GM19351 (cell line): Measurements from ENCODE around the gene PREB.
A peak's percentile ranks its signal among the peaks of the same experiment; 100 is the strongest.
"Not testable (repeated sequence)": the region's sequence is repeated elsewhere in the genome, so short reads cannot be mapped to it uniquely, and the experiment has no call there.

Experiments used
- ATAC-seq: cut with Tn5 transposase; IDR thresholded peaks from one replicate; pipeline ENCODE4 v1.9.1; 2021; ENCODE audit warnings: mild to moderate bottlenecking, moderate library complexity; ENCODE audit not compliant: unreplicated experiment

The PREB gene

DNA sequence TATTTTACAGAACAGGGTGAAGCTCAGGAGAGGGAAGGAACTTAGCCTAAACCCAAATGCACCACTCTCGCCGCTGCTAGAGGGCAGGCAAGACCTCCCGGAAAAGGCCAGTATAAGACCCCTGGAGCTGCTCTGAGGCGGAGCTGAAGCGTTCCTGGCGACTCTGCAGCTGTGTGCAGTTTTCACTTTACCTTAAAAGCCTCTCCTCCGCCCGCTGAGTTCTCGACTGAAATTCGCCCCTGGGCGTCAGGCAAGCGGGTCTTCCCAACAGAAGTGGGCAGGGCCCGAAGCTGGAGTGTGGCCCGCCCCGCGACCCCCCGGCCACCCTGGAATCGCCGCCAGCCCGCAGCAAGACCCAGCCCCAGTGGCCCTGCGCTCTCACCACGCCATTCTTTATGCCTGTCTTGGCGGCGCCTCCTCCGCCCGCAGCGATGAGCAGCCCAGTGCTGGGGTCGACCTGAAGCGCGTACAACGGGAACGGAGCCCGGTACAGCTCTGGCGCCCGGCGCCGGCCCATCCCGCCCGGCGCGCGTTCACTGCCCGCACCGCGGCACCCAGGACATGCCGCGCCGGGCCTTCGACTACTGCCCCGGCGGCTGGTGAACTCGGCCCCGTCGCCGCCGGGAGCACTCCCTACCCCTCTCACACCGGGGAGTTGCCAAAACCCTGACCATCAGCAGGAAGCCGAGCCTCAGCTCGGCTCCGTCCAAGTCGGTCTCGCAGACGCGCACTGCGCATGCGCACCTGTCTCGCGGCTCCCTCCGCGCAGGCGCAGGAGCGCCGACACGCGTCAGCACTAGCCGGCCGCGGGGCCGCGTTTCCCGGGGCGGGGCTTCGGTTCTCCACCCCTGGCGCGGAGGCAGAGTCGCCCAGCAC lies at the start of gene PREB:
Gene PREB, minus strand, starts transcription at position 732 of the 876 bp plus-strand sequence. Its CDS starts 215 bp downstream, at position 517.
- peak; percentile 88 for ATAC-seq

DNA sequence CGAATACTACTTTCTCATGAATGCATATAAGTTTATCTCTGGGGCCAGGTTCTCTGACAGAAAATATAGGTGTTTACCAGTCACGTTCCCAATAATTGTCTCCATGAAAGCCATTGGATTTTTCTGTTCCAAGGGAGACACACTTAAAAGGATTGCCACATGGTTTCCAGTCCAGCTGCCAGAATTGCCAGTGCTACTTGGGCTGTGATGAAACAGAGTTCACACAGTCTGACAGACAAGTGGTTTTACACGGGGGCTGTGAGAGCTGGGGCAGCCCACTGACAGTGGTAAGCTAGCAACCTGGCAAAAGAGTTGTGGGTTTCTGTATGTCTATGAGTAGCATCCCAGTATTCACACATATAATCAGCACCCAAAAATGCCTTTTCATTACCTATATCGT lies 49.7 kb upstream of the PREB start:
- ATAC-seq, result no peak

- no peak for ATAC-seq
These were observed 47.9 kb upstream of the PREB start for GRCh38 chr2:27182346-27182745.

- ATAC-seq, result no peak
These were observed 45.0 kb upstream of the PREB start for GRCh38 chr2:27179344-27180000.

DNA sequence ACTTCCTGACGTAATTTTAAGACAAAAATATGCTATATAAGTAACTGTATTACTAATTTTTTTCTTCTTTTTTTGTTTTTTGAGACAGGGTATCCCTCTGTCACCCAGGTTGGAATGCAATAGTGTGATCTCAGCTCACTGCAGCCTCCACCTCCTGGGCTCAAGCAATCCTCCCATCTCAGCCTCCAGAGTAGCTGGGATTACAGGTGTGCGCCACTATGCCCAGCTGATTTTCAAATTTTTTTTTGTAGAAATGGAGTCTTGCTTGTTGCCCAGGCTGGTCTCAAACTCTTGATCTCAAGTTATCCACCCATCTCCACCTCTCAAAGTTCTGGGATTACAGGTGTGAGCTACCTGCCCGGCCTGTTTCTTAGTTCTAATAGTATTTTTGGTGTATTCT lies 44.0 kb upstream of the PREB start:
- no peak for ATAC-seq

DNA sequence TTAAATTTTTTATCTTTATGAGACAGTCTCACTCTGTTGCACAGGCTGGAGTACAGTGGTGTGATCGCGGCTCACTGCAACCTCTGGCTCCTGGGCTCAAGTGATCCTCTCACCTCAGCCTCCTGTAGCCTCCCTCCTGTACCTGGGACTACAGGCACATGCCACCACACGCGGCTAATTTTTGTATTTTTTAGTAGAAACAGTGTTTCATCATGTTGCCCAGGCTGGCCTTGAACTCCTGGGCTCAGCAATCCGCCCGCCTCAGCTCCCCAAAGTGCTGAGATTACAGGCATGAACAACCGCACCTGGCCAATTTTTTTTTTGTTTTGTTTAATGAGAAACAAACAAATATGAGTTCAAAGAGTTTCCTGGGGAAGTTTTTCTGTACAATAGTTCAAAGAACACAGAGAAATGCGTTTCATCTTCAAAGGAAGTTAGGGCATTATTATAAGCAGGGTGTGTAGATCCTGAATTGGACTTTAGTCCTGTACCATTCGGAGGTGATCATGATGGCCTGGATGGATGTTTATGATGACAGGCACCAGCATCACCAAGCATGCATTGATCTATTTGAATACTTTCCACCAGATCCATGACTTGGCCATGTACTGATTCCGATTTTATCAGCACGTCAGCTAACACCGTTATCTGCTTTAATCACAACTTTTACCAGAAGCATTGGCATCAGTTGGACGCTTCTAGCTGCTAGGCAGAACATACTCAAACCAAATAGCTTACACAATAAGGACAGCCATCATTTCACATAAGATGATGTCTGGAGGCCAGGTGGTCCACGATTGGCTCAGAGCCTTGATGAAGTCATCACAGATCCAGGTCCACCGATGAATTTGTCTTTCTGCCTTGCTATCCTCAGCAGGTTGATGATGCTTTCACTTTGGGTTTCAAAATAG lies 43.3 kb upstream of the PREB start:
- no peak for ATAC-seq

DNA sequence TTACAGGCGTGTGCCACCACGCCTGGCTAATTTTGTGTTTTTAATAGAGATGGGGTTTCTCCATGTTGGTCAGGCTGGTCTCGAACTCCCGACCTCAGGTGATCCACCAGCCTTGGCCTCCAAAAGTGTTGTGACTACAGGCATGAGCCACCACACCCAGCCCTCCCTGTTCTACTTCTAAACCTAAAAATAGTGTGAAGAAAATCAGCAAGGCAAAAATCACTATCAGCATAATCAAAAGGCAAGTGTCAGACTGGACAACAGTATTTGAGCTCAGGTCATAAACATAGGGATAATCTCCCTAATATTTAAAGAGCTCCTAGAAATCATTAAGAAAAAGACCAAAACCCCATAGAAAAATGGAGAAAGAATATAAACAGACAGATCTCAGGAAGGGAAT lies 41.3 kb upstream of the PREB start:
- ATAC-seq, result not testable (repeated sequence)

- no peak for ATAC-seq
These were observed 40.9 kb upstream of the PREB start for GRCh38 chr2:27175330-27175729.

DNA sequence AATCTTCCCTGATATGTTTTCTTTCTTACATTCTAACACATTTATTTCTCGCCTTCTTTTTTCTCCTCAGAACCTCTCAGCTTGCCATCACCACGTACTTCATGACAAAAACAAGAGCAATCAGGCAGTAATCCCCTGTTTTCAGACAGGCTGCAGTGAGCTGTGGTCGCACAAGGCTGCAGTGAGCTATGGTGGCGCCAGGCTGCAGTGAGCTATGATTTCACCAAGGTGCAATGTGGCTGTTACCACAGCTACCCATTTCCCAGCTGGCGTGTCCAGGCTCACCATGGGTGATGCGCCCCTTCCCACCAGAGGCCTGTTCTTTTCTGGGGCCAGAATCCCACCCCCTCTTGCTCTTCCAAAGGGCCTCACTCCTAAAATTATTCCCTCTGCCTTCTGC lies 40.2 kb upstream of the PREB start:
- ATAC-seq, result no peak

- ATAC-seq, result no peak
These were observed 37.0 kb upstream of the PREB start for GRCh38 chr2:27171351-27171848.

GRCh38 chr2:27170581-27171337 lies 36.3 kb upstream of the PREB start:
- no peak for ATAC-seq

GRCh38 chr2:27164960-27165763 lies 30.7 kb upstream of the PREB start:
- ATAC-seq, result no peak

DNA sequence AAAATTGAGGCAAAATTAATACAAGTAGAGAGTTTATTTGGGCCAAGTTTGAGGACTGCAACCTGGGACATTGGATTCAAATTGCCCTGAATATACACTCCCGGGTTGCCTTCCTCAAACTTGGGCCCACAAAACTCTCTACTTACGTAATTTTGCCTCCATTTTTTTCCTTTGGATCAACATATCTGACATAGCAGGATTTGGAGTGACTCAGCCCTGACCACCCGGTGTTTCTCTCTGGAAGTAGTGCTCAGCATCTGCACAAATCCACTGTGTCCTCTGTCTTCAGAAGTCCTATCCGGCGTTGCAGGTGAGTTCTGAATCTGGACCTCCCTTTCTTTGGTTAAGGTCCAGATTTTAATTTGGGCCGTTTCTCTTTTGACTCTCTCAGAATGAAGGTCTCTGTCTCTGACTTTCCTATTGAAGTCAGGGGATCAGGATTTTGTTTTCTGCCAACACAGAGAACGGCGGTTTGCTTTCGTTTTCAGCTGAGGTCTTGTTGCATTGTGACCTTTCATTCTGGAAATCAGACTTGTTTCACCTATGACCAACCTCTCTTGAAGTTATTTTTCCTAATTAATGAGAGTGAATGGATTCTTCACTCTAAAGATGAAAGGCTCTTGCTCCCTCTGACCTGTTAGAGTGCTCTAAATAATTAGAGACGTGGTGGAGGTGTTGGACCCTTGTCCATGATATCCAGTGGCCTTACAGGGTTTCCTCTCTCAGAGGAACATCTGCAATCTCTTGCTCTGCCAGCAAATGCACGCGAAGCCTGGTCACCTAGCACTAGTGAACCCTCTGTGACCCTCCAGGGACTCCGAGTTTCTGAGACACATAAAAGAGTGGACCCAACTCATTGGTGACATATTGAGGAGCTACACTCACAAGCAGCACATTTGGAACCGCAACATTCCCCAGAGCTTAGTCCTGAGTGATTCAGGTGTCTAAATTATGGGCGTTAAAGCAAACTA lies 28.0 kb upstream of the PREB start:
- ATAC-seq, result no peak

DNA sequence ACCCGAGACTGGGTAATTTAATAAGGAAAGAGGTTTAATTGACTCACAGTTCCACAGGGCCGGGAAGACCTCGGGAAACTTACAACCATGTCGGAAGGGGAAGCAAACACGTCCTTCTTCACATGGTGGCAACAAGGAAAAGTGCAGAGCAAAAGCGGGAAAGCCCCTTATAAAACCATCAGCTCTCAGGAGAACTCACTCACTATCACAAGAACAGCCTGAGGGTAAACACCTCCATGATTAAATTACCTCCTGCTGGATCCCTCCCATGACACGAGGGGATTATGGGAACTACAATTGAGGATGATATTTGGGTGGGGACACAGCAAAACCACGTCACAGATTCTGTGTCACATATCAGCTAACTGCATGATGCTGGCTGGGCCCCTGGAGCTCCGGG lies 25.8 kb upstream of the PREB start:
- ATAC-seq, result no peak

DNA sequence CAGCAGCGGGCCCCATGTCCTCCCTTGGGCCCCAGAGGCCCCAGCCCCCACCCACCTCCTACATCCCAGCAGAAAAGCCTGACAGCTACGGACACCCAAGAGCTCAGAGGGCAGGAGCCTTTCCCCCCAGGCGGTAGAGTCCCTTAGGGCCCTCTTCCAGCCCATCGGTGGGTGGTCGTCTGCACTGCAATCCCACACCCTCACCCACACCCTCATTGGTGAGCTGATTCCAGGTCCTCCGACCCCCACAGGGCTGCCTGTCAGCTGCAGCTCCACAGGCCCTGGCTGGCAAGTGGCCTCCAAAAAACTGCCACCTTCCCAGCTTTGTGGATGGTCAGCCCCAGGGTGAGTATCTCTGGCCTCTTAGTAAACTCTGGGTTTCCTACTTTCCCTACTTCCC lies 24.8 kb upstream of the PREB start:
- no peak for ATAC-seq

DNA sequence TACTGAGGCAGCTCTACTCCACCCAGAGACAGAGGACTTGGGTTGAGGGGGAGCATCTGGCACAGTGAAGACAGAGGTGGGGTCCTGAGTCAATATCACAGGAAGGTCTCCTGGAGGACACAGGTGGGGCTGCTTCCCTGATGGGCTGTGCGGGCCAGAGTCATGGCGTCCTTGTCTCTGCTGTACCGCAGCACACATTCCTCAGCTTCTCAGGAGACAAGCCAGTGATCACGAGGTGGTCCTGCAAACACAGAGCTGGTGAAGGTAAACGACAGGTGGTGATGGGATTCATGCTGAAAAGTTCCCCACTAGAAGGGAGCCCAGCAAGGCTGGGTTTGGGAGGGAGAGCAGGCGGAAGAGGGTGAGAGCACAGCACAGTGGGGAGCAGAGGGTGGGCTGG lies 24.0 kb upstream of the PREB start:
- no peak for ATAC-seq

- ATAC-seq, result no peak
These were observed 20.7 kb upstream of the PREB start for GRCh38 chr2:27155069-27155520.

DNA sequence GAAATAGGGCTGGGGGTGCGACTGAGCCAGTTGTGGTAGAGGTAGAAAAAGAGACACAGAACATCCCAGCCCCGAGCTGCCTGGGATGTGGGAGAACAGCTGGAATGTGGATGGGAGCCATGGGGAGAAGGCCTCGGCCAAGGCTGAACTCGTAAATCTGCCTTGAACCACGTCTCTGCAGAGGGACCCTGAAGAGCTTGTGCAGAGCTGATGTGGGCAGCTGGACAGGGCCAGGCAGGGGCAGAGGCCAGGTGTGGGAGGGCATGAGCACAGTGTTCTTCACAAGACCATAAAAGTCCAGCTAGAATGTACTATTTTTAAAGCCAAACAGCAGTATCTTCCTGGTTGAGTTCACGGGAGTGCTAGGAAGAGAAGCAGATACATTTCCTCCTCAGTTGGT lies 20.1 kb upstream of the PREB start:
- ATAC-seq, result no peak
